ENCODE results near the gene HIF3A.

The HIF3A gene

GRCh38 chr19:46376241-46377153, 79.7 kb downstream of the HIF3A start:
- TF ChIP-seq EZH2phosphoT487 (IDR thresholded peaks at IDR 0.05; ENCODE audit: low read length) (no peak), EZH2 (optimal IDR thresholded peaks at IDR 0.05; ENCODE audit: low read depth, low read length) (no peak)
- TF ChIP-seq, protein P1, sequence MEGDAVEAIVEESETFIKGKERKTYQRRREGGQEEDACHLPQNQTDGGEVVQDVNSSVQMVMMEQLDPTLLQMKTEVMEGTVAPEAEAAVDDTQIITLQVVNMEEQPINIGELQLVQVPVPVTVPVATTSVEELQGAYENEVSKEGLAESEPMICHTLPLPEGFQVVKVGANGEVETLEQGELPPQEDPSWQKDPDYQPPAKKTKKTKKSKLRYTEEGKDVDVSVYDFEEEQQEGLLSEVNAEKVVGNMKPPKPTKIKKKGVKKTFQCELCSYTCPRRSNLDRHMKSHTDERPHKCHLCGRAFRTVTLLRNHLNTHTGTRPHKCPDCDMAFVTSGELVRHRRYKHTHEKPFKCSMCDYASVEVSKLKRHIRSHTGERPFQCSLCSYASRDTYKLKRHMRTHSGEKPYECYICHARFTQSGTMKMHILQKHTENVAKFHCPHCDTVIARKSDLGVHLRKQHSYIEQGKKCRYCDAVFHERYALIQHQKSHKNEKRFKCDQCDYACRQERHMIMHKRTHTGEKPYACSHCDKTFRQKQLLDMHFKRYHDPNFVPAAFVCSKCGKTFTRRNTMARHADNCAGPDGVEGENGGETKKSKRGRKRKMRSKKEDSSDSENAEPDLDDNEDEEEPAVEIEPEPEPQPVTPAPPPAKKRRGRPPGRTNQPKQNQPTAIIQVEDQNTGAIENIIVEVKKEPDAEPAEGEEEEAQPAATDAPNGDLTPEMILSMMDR (IDR thresholded peaks at IDR 0.05; ENCODE audit: low read length): no peak

DNA sequence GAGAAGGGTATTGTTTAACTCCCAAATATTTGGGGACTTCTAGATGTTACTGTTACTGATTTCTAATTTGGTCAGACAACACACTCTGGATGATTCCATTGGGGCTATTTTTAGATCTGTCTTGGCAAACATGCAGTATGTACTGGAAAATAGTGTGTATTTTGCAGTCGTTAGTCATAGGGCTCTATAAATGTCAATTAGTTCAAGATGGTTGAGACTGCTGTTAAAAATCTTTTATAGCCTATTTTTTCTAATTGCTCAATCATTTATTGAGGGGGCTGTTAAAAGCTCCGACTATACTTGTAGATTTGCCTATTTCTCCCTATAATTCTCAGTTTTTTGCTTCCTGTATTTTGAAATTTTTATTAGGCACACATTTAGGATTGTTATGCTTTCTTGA, 81.4 kb downstream of the HIF3A start:
- Histone ChIP-seq H3F3A (ENCODE audit: insufficient read depth, low read length) (no peaks in the 10 kb centered on the region), H3K27ac (ENCODE audit: low read length) (no peak overlapping the region), H3K27me3 (replicated peaks; ENCODE audit: insufficient read depth, low read length) (no peaks in the 10 kb centered on the region), H3K9me3 (replicated peaks; ENCODE audit: insufficient read depth, low read length) (no peaks in the 10 kb centered on the region), H3K4me1 (ENCODE audit: low read length) (no peaks in the 10 kb centered on the region), H2AFZ (ENCODE audit: low read length) (no peak overlapping the region), H3K79me2 (ENCODE audit: low read length) (peaks cover 19% of the 10 kb centered on the region; the same call in 1 of the 2 replicates), H3K4me3 (ENCODE audit: low read length) (no peak overlapping the region), H3K4me2 (ENCODE audit: low read depth, low read length) (no peak overlapping the region), H3K9ac (ENCODE audit: low read length) (no peak overlapping the region), H3K36me3 (replicated peaks; ENCODE audit: insufficient read depth, low read length) (no peaks in the 10 kb centered on the region), H3K9me2 (replicated peaks; ENCODE audit: insufficient read depth, low read length) (no peaks in the 10 kb centered on the region), H4K20me1 (ENCODE audit: insufficient read depth, low read length) (no peaks in the 10 kb centered on the region)
- DNase-seq: no peak
- no peak for TF ChIP-seq EZH2phosphoT487 (IDR thresholded peaks at IDR 0.05; ENCODE audit: low read length)
- no peak for TF ChIP-seq EZH2 (optimal IDR thresholded peaks at IDR 0.05; ENCODE audit: low read depth, low read length)

More at GRCh38 chr19:46376241-46377153, 79.7 kb downstream of the HIF3A start:
- DNase-seq: no peak
- no peak overlapping the region for H3K4me2 ChIP-seq (ENCODE audit: low read depth, low read length)
- no peaks in the 10 kb centered on the region for H4K20me1 ChIP-seq (ENCODE audit: insufficient read depth, low read length)
- no peaks in the 10 kb centered on the region for H3K36me3 ChIP-seq (replicated peaks; ENCODE audit: insufficient read depth, low read length)
- no peak overlapping the region for H3K27ac ChIP-seq (ENCODE audit: low read length)
- H3K27me3 ChIP-seq (replicated peaks; ENCODE audit: insufficient read depth, low read length): no peaks in the 10 kb centered on the region
- no peaks in the 10 kb centered on the region for H3K9me2 ChIP-seq (replicated peaks; ENCODE audit: insufficient read depth, low read length)
- no peaks in the 10 kb centered on the region for H3K4me1 ChIP-seq (ENCODE audit: low read length)
- no peaks in the 10 kb centered on the region for H3K9me3 ChIP-seq (replicated peaks; ENCODE audit: insufficient read depth, low read length)
- H3K79me2 ChIP-seq (ENCODE audit: low read length): peaks cover 37% of the 10 kb centered on the region
- H3F3A ChIP-seq (ENCODE audit: insufficient read depth, low read length): no peaks in the 10 kb centered on the region
- no peak overlapping the region for H3K9ac ChIP-seq (ENCODE audit: low read length)
- H2AFZ ChIP-seq (ENCODE audit: low read length): no peak overlapping the region
- H3K4me3 ChIP-seq (ENCODE audit: low read length): no peak overlapping the region

DNA sequence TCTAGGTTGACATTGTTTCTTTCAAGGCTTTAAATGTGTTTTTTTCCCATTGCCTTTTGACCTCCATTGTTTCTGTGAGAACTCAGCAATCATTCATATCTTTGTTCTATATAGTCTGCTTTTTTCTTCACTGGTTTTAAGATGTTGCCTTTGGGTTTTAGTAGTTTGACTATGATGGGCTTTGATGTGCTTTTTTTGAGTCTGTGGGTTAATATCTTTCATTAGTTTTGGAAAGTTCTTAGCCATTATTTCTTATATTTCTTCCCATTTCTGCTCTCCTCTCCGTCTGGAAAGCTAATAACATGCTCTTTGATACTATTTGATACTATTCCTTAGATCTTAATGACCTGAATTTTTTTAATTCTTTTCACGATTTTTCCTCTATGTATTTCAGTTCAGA, 83.8 kb downstream of the HIF3A start:
- H3K4me3 ChIP-seq (ENCODE audit: low read length): no peak overlapping the region
- H3F3A ChIP-seq (ENCODE audit: insufficient read depth, low read length): no peaks in the 10 kb centered on the region
- H3K79me2 ChIP-seq (ENCODE audit: low read length): peaks cover 7% of the 10 kb centered on the region; the same call in 1 of the 2 replicates
- no peak overlapping the region for H3K4me2 ChIP-seq (ENCODE audit: low read depth, low read length)
- no peaks in the 10 kb centered on the region for H3K27me3 ChIP-seq (replicated peaks; ENCODE audit: insufficient read depth, low read length)
- no peaks in the 10 kb centered on the region for H3K9me3 ChIP-seq (replicated peaks; ENCODE audit: insufficient read depth, low read length)
- H2AFZ ChIP-seq (ENCODE audit: low read length): no peak overlapping the region
- no peaks in the 10 kb centered on the region for H3K9me2 ChIP-seq (replicated peaks; ENCODE audit: insufficient read depth, low read length)
- no peak overlapping the region for H3K27ac ChIP-seq (ENCODE audit: low read length)
- no peaks in the 10 kb centered on the region; the same call in 1 of the 2 replicates for H3K36me3 ChIP-seq (replicated peaks; ENCODE audit: insufficient read depth, low read length)
- H3K9ac ChIP-seq (ENCODE audit: low read length): no peak overlapping the region
- no peaks in the 10 kb centered on the region for H3K4me1 ChIP-seq (ENCODE audit: low read length)
- no peaks in the 10 kb centered on the region for H4K20me1 ChIP-seq (ENCODE audit: insufficient read depth, low read length)
- DNase-seq: no peak
- TF ChIP-seq, protein P1 (IDR thresholded peaks at IDR 0.05; ENCODE audit: low read length): no peak
- TF ChIP-seq EZH2 (optimal IDR thresholded peaks at IDR 0.05; ENCODE audit: low read depth, low read length) (no peak), EZH2phosphoT487 (IDR thresholded peaks at IDR 0.05; ENCODE audit: low read length) (no peak)
